22Rv1 (cell line): ENCODE results near the gene NID1.

Source experiments
- H3K27ac ChIP-seq: fragments of 450-650 bp; 2 replicates; pipeline ENCODE4 v1.5.1; 2017
- CTCF ChIP-seq: fragments of 450-650 bp; IDR thresholded peaks from 2 replicates; pipeline ENCODE4 v1.5.1; 2017; ENCODE audit warnings: mild to moderate bottlenecking
- ZFX ChIP-seq: fragments of 450-650 bp; IDR thresholded peaks from 2 replicates; pipeline ENCODE4 v1.6.1; 2017; ENCODE audit warnings: antibody characterized with exemption, borderline replicate concordance

Gene NID1

GRCh38 chr1:235998812-235999211 lies 66.1 kb downstream of the NID1 start:
- TF ChIP-seq CTCF (no peak), ZFX (no peak)
- H3K27ac ChIP-seq = no peak overlapping the region

- no peak for TF ChIP-seq CTCF
- no peak for TF ChIP-seq ZFX
- no peak overlapping the region for H3K27ac ChIP-seq
These were observed 67.0 kb downstream of the NID1 start for GRCh38 chr1:235997931-235998330.

DNA sequence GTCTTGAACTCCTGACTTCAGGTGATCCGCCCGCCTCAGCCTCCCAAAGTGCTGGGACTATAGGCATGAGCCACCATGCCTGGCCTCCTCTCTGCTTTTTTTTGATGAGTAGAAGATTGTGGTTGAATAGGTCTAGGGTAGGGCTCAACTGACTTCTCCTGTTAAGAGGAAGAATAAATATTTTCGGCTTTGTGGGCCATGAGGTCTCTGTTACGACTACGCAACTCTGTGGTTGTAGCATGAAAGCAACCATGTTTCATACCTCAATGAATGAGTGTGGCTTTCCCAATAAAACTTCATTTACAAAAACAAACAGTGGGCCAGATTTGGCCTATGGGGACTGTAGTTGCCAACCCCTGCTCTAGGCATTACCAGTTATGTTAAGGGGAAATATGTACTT lies 67.8 kb downstream of the NID1 start:
- no peak overlapping the region for H3K27ac ChIP-seq
- no peak for TF ChIP-seq ZFX
- TF ChIP-seq CTCF = no peak

- no peak for TF ChIP-seq ZFX
- TF ChIP-seq CTCF = no peak
- no peak overlapping the region for H3K27ac ChIP-seq
These were observed 68.7 kb downstream of the NID1 start for GRCh38 chr1:235996048-235996785.

DNA sequence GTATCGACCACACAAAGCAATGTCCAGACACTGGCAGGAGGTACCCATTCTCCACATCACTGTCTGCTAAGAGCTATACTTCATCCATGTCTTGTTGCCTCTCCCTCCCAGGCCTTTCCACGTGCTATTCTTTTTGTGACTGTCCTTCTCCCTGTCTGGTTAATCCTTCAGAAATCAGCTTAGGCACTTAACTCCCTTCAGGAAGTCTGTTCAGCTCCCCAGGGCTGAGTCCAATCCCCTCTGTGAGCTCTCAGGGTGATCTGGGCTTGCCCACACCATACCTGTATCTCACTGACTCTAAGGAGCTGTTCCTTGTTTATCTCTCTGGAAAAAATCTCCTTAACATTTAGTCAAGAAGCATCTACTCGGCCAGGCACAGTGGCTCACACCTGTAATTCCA lies 69.4 kb downstream of the NID1 start:
- no peak overlapping the region for H3K27ac ChIP-seq
- TF ChIP-seq CTCF (no peak), ZFX (no peak)

GRCh38 chr1:235993652-235994051 lies 71.2 kb downstream of the NID1 start:
- TF ChIP-seq ZFX = no peak
- no peak for TF ChIP-seq CTCF
- H3K27ac ChIP-seq = no peak overlapping the region

GRCh38 chr1:235992868-235993267 lies 72.0 kb downstream of the NID1 start:
- H3K27ac ChIP-seq = no peak overlapping the region
- no peak for TF ChIP-seq ZFX
- TF ChIP-seq CTCF = no peak
